MCF 10A (cell line): ENCODE measurements around the gene AGBL1. TPM values are rescaled to one million over a fixed set of nuclear protein-coding genes. Genes with fewer than 3 reads are reported as not detected.

Source experiments
- BruUV-seq: library from RNA; stranded (reverse); fragments of 400-500 nt; replicated peaks from 2 replicates; lab custom pipeline; 2021; lab: Mats Ljungman, UMichigan
- CTCF ChIA-PET: fragments of 300-600 bp; sonication (Branson Sonifier 250); formaldehyde crosslinking; extraction: SDS; loops from one replicate; lab custom pipeline; 2021; ENCODE audit warnings: antibody characterized with exemption, inconsistent platforms; lab: Yijun Ruan, JAX
- POLR2A ChIA-PET: fragments of 300-600, 350-650 bp; sonication (Branson Sonifier 250); formaldehyde crosslinking; extraction: SDS; loops from one replicate; lab custom pipeline; 2020; ENCODE audit warnings: antibody characterized with exemption, inconsistent platforms; lab: Yijun Ruan, JAX
- DNase-seq: peaks from one replicate; pipeline ENCODE4 v3.0.0-alpha.2; 2018; ENCODE audit not compliant: unreplicated experiment
- H3K27ac Mint-ChIP-seq: one replicate; pipeline ENCODE4 v1.8.0; 2022; ENCODE audit warnings: mild to moderate bottlenecking, low read depth, mixed read lengths; ENCODE audit not compliant: unreplicated experiment
- H3K27me3 Mint-ChIP-seq: one replicate; pipeline ENCODE4 v1.8.0; 2022; ENCODE audit warnings: mixed read lengths; ENCODE audit not compliant: insufficient read depth, unreplicated experiment
- H3K36me3 Mint-ChIP-seq: one replicate; pipeline ENCODE4 v1.8.0; 2022; ENCODE audit warnings: mild to moderate bottlenecking, moderate library complexity, mixed read lengths; ENCODE audit not compliant: insufficient read depth, unreplicated experiment
- H3K4me1 Mint-ChIP-seq: one replicate; pipeline ENCODE4 v1.8.0; 2022; ENCODE audit warnings: mixed read lengths; ENCODE audit not compliant: insufficient read depth, unreplicated experiment
- H3K4me3 Mint-ChIP-seq: one replicate; pipeline ENCODE4 v1.8.0; 2022; ENCODE audit warnings: mild to moderate bottlenecking, moderate library complexity, mixed read lengths; ENCODE audit not compliant: unreplicated experiment
- H3K9me3 Mint-ChIP-seq: one replicate; pipeline ENCODE4 v1.8.0; 2022; ENCODE audit warnings: mixed read lengths; ENCODE audit not compliant: unreplicated experiment
- CTCF ChIP-seq: fragments of 200-600 bp; IDR thresholded peaks from one replicate; pipeline ENCODE4 v1.8.0; 2022; ENCODE audit warnings: antibody characterized with exemption, mild to moderate bottlenecking; ENCODE audit not compliant: unreplicated experiment
- intact Hi-C: fragments of 100-400 bp; cut with micrococcal nuclease; formaldehyde crosslinking; loops from 2 replicates; pipeline ENCODE4 v1.14.1; 2022
- total RNA-seq: library from RNA; stranded (reverse); gene quantifications from 2 replicates; pipeline ENCODE4 v1.2.3, GENCODE V29; 2022

Gene AGBL1
- total RNA-seq, 1 experiment from 2014 or later: not detected

DNA sequence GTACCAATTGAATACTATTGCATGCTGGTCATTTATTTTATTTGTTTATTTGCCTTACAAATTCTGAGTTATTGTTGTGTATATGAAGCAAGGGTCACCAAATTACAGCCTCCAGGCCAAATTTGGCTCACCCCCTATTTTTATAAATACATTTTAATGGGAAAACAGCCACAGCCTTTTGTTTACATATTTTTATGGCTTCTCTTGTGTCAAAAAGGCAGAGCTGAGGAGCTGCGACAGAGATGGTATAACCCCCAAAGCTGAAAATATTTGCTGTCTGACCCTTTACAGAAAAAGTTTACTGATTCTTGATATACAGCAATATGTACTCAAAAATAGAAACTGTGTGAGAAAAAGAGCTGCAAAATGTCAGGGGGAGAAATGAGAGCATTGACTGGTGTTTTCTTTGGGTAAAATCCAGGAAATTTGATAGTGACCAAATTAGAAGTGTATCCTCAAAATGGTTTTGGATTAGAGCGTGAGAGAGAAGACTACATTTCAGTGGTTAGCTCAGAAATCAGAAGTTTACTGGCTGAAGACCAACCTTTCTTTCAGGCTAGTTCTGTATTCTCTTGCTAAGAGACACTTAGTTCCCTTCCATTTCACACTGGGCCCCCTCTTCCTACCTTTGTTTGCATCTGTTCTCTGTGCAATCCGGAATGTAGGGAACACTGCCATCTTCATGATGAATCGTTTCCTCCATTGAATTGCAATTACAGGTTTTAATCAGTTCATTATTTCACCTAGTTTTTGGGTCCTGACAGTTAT lies 757.8 kb downstream of the AGBL1 start:
- Mint-ChIP-seq H3K4me1 (no peaks in the 10 kb centered on the region), H3K4me3 (no peak overlapping the region), H3K27me3 (peaks cover 15% of the 10 kb centered on the region), H3K36me3 (no peaks in the 10 kb centered on the region), H3K27ac (no peak overlapping the region), H3K9me3 (peaks cover 12% of the 10 kb centered on the region)
- intact Hi-C loops: no loop called here
- POLR2A ChIA-PET: no interaction called here
- BruUV-seq: no TSS peak
- no peak for DNase-seq
- CTCF ChIA-PET: no interaction called here
- no peak for TF ChIP-seq CTCF

DNA sequence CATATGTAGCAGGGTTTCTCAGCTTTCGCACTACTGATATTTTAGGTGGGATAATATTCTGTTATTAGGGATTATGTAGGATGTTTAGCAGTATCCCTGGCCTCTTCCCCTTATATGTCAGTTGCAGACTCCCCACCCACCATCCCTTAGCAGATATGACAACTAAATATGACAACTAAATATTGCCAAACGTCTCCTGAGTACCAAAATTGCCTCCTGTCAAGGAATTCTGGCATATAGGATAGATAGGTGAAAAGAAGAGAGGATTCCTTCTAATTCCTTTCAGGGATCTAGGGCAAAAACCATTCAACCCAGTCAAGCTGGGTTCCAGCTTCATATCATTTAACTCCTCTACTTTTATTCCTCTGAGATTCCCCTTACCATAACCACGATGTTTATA lies 759.8 kb downstream of the AGBL1 start:
- Mint-ChIP-seq H3K9me3 (no peaks in the 10 kb centered on the region), H3K4me3 (no peak overlapping the region), H3K27ac (no peak overlapping the region), H3K27me3 (peaks cover 15% of the 10 kb centered on the region), H3K4me1 (no peaks in the 10 kb centered on the region), H3K36me3 (no peaks in the 10 kb centered on the region)
- ChIA-PET CTCF (no interaction called here), POLR2A (no interaction called here)
- no peak for TF ChIP-seq CTCF
- no TSS peak for BruUV-seq
- intact Hi-C loops: no loop called here
- DNase-seq: no peak

DNA sequence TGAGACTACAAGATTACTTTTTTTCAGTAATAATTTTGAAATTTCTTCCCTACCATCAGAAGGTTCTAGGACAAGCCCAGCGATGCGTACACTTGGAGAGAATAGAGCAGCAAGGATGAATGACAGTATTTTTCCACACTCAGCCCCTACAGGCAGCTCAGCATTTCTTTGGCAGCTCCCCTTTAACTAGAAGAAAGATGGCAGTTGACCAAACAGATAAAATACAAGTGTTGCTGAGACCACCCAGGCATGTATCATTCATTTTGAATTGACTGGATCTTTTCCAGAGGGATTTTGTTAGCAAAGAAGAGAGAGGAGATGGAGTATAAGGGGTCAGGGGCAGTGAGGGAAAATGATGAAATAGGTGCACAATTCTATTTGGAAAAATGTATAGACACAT lies 761.3 kb downstream of the AGBL1 start:
- CTCF ChIA-PET: no interaction called here
- H3K36me3 Mint-ChIP-seq: no peaks in the 10 kb centered on the region
- BruUV-seq: no TSS peak
- no peak overlapping the region for H3K4me3 Mint-ChIP-seq
- H3K27ac Mint-ChIP-seq: no peak overlapping the region
- POLR2A ChIA-PET: no interaction called here
- no peak for TF ChIP-seq CTCF
- no peaks in the 10 kb centered on the region for H3K9me3 Mint-ChIP-seq
- peaks cover 15% of the 10 kb centered on the region for H3K27me3 Mint-ChIP-seq
- DNase-seq: no peak
- no peaks in the 10 kb centered on the region for H3K4me1 Mint-ChIP-seq
- intact Hi-C loops: no loop called here

- ChIA-PET CTCF (no interaction called here), POLR2A (interaction anchor here (0.6 kb wide), 1 partner anchor 20 kb away, joined by 3 read pairs; no protein-coding TSS in a partner anchor)
- no peak for TF ChIP-seq CTCF
- intact Hi-C loops: no loop called here
- Mint-ChIP-seq H3K4me1 (no peaks in the 10 kb centered on the region), H3K9me3 (no peaks in the 10 kb centered on the region), H3K4me3 (no peak overlapping the region), H3K36me3 (no peaks in the 10 kb centered on the region), H3K27me3 (peaks cover 15% of the 10 kb centered on the region), H3K27ac (no peak overlapping the region)
- no peak for DNase-seq
- BruUV-seq: no TSS peak
These were observed 762.5 kb downstream of the AGBL1 start for GRCh38 chr15:86842199-86842598.
